GM12878 (cell line): Measurements from ENCODE around the gene ZFYVE19.

ENCODE experiments used
- ATF7 ChIP-seq: fragments of 450-650 bp; IDR thresholded peaks from 2 replicates; pipeline ENCODE4 v1.6.1; 2016; ENCODE audit warnings: low read depth, mild to moderate bottlenecking
- POLR2A ChIP-seq: IDR thresholded peaks from 2 replicates; pipeline ENCODE4 v1.6.1; 2011; ENCODE audit warnings: low read depth, mild to moderate bottlenecking, low read length
- ZNF384 ChIP-seq: IDR thresholded peaks from 2 replicates; pipeline ENCODE4 v1.6.1; 2012; ENCODE audit warnings: low read depth, mild to moderate bottlenecking, low read length, improper control_type of control experiment, borderline replicate concordance
- TF ChIP-seq, protein P1 (sequence below), 3 experiments: IDR thresholded peaks in 2 of 3; conservative IDR thresholded peaks in 1 of 3; 2 replicates each; pipeline ENCODE4 v1.5.1; 2011; ENCODE audit warnings: low read depth in 3 of 3, low read length in 3 of 3, mild to moderate bottlenecking in 3 of 3, control low read depth in 2 of 3, moderate library complexity in 2 of 3, inconsistent platforms in 1 of 3, mixed read lengths in 1 of 3; ENCODE audit not compliant: control insufficient read depth in 2 of 3, insufficient read depth in 1 of 3; ENCODE audit errors: extremely low read depth in 1 of 3

DNA sequence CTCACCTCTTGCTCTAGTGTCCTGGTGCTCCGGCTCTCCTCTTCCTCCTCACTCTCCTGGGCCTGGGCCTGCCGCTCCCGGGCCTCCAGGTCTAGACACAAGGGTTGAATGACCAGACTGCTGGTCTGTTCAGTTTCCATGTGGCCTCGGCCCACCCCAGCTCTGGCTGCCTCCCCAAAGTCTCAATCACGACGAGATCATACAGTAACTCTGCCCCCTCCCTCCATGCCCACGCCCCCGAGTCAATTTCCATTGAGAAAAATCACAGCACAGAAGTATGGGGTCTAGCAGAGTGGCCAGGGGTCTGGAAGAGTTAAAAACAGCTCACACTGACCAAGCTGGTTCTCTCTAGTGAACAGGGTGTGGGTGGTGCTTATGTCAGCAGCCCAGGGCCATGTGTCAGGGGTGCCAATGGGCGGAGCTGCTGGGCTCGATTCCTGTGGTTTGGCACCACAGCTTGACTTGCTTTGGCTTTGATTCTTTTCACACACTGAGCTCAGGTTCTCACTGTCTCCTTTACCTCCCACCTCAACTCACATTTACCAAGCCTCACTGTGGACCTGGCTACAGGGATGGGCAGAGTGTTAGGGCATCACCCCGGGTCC, 30.2 kb upstream of the ZFYVE19 start:
- TF ChIP-seq POLR2A, result no peak
- TF ChIP-seq, protein P1, sequence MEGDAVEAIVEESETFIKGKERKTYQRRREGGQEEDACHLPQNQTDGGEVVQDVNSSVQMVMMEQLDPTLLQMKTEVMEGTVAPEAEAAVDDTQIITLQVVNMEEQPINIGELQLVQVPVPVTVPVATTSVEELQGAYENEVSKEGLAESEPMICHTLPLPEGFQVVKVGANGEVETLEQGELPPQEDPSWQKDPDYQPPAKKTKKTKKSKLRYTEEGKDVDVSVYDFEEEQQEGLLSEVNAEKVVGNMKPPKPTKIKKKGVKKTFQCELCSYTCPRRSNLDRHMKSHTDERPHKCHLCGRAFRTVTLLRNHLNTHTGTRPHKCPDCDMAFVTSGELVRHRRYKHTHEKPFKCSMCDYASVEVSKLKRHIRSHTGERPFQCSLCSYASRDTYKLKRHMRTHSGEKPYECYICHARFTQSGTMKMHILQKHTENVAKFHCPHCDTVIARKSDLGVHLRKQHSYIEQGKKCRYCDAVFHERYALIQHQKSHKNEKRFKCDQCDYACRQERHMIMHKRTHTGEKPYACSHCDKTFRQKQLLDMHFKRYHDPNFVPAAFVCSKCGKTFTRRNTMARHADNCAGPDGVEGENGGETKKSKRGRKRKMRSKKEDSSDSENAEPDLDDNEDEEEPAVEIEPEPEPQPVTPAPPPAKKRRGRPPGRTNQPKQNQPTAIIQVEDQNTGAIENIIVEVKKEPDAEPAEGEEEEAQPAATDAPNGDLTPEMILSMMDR (IDR thresholded peaks at IDR 0.05 in 2 of 3, conservative IDR thresholded peaks at IDR 0.05 in 1 of 3; ENCODE audit: control insufficient read depth in 2 of 3, extremely low read depth in 1 of 3, insufficient read depth in 1 of 3, low read depth in 3 of 3, low read length in 3 of 3), result no peak
- no peak for TF ChIP-seq ATF7
- no peak for TF ChIP-seq ZNF384
